ENCODE data around the gene AUTS2.

Gene AUTS2

DNA sequence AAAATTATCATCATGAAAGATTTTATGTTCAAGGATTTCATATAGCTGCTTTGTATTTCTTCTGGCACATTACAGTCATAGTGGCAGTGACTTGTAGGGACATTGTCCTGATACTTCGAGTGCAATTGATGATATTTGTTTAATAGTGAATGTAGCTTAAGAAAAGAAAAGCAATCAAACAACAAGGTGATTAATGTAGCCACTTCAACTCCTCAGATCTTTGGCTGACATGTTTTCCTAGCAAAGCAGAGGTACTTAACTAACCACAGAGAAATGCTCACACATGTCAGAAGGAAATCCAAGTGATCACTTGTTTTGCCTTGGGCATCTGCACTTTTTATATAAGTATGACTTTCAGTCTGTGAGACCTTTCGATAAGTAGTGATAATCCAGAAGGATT is 470.3 kb downstream of the AUTS2 start:
- DNase-seq (ENCODE audit: low spot score): no peak

GRCh38 chr7:70069977-70070376 is 471.7 kb downstream of the AUTS2 start:
- DNase-seq (ENCODE audit: low spot score): no peak

DNA sequence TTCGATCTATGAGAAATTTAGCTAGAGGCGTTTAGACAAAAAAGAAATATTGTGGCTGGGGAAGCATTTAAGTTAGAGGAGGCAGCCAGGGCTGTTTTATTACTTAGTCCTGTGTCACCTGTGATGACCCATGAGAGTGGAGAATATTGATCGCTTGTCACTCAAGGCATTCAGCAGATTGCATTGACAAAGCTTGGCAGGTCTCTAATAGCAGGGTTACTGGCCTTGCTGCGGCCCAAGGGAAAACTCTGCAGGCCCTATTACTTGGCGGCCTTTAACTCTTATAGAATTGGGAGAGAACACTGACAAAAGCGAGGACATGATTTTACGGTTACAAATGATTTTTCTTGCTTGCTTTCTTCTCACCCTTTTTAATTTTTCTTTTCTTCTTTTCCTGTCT is 473.5 kb downstream of the AUTS2 start:
- DNase-seq (ENCODE audit: low spot score): no peak

- peak; percentile 32 for DNase-seq (ENCODE audit: low spot score)
Measured at GRCh38 chr7:70072220-70072619, 473.9 kb downstream of the AUTS2 start.

GRCh38 chr7:70076325-70076724 is 478.1 kb downstream of the AUTS2 start:
- DNase-seq (ENCODE audit: low spot score): no peak

DNA sequence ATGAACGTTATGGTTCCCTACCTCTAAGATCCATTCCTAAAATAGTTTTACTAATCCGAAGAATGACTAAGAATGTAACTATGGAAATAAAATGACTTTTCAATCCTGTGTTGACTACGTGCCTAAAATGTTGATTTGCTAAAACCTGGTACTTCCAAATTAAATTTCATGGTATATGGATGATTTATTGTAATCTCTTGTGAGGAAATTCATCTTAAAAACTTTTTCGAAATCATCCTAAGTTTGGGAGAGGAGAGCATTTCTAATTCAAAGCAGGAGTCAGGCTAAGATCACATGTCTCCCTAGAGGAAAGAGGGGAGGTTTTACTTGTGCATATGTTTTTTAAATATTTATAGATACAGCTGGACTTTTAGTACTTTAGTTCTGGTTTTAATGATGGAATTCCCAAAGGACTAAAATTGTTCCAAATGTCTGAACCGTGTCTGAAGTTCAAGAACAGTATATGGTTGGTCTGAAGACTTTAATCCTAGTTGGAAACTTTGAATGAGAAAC is 483.9 kb downstream of the AUTS2 start:
- peak; percentile 56 for DNase-seq (ENCODE audit: low spot score)

DNA sequence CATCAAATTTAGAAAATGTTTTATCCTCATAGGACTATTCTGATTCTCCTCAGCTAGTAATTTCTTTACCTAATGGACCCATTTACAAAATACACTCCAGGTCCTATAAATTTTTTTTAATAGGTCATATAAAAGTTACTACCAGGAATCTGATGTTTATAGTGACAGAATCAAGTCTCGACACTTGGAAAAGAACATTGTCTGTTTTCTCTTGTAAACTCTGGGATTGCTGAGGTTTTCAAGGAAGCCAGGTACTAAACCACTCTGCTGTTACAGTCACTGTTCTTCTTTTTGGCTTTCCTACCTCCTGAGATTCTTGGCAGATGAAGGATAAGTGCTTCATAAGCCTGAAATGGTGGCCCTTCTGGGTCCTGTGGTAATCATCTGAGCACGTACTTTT is 493.1 kb downstream of the AUTS2 start:
- DNase-seq (ENCODE audit: low spot score): no peak

DNA sequence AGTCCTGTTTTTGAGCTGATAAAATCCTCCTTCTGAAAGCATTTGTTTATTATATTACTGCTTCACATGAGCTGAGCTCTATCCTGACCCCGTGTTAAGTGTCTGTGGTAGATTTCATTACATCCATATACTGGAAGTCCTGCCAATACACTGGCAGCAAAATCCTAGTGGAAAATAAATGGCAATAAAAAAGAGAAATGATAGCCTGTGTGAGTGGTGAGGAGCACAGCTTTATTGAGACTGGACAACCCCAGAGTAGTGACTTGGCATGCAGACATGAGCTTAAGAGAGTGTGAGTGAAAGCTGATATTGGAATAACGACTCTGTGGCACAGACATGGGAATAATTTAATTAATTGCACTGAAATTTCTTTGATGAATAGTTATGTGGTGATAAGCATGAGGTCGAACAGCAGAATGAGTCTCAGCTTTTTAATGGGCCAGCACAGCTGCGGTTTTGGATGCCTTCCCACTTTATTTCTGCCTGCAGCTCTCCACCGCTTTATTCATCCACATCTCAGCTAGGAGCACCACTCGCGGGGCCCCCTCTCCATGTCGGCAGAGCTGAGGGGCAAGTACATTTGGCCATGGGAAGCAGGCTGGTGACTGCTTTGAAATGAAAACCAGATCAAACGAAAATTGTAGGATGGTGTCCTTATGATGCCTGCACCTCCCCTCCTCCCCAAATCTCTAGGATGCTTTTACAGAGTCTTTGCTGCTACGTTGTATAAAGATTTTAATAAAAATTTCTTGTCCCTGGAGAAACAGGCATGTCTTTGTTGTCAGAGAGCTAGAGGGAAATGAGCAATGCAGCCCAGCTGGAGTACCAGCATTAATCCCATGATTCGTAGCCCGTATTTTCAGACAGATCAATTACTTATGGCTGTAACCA is 494.3 kb downstream of the AUTS2 start:
- DNase-seq (ENCODE audit: low spot score): peak; percentile 79

GRCh38 chr7:70093205-70093904 is 495.1 kb downstream of the AUTS2 start:
- no peak for DNase-seq (ENCODE audit: low spot score)

DNA sequence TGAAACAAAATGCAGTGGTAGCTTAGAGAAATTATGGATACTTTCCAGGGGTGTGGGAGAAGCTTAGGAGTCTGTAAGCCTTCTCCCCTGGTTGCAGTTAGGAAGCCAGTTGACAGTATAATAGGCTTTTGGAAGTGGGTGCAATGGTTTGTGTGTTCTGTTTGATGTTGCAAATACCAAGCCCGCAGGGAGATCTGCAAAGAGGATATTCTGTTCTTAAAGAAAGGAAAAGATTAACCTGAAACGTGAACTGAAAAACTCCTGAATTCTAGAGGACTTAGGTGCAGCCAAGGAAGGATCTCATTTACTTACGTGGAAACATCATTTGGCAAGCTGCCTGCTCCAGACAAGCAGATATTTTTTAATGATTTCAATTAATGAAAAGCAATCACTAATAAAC is 496.6 kb downstream of the AUTS2 start:
- DNase-seq (ENCODE audit: low spot score): no peak

- no peak for DNase-seq (ENCODE audit: low spot score)
Measured at GRCh38 chr7:70097645-70098044, 499.4 kb downstream of the AUTS2 start.

DNA sequence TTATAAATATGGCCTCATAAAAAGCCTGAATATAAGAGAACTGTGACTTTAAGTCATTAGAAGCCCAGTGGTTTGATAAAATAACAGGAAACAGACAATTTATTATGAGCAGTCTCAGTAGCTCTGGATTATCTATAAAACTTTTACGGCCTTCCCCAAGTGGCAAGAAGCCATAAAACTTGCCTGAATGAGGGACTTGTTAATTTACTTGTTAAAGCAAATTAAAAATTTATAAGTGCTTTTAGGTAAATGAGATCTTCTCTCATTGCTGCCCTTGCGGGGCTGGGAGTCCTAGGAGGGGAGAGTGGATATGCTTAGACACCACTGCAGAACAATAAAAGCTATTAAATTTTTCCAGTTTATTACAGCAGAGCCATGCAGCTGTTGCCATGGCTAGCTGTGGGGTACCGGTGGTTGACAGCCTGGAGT is 499.9 kb downstream of the AUTS2 start:
- DNase-seq (ENCODE audit: low spot score): no peak

- peak; percentile 28 for DNase-seq (ENCODE audit: low spot score)
Measured at GRCh38 chr7:70098905-70099672, 500.8 kb downstream of the AUTS2 start.

DNA sequence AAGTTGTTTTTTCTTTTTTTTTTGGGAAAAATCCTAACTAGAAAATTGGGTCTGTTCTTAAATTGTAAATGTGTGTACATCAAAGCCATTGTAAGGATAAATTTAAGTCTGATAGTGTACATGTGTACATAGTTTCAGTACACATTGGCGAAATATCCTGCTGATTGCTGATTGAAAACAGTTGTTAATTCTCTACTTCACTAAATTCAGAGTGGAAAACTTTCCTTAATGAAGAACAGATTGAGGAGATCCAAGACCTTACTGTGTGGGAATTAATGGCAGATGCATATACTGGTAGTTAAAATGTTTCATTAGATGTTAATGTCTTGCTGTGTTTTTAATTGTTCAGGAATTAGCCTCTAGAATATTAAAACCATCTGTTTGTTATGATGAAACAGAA is 506.0 kb downstream of the AUTS2 start:
- no peak for DNase-seq (ENCODE audit: low spot score)

- no peak for DNase-seq (ENCODE audit: low spot score)
Measured at GRCh38 chr7:70113078-70113477, 514.8 kb downstream of the AUTS2 start.

GRCh38 chr7:70113536-70113935 is 515.3 kb downstream of the AUTS2 start:
- DNase-seq (ENCODE audit: low spot score): no peak

DNA sequence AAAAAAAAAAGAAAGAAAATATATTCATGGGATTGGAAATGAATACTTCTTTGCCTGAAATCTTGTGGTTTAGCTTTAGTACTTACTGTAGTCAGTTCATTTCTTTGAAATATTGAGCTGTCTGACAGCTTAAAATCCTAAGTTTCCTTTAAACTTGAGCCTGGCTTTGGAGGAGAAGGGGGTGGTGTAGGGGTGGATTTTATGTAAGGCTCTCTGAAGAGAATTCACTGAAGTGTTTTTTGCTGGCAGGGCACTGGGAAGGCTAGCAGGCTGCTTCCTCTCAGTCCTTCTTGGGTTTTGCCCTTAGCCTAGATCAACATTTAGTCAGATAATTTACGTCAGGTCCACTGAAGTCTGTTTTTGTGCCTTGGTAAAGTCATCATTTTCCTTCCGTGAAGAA is 516.5 kb downstream of the AUTS2 start:
- DNase-seq (ENCODE audit: low spot score): no peak

DNA sequence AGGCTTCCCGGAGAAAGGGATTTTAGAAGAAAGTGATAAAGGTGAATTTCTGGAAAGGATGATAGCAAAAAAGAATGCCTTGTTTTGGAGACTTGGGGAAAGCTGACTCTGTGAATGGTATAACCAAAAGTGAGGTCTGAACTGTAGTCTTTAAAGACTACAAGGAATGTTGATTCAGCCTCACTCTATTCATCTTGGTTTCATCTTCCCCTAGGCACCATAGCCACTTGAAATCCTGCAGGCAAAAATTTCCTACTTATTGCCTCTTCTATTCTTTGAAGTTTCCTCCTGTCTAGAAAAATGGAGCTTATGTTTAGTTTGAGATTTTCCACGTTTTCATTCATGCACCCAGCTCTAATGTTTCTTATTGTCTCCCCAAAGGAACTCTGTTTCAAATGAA is 518.0 kb downstream of the AUTS2 start:
- DNase-seq (ENCODE audit: low spot score): no peak

DNA sequence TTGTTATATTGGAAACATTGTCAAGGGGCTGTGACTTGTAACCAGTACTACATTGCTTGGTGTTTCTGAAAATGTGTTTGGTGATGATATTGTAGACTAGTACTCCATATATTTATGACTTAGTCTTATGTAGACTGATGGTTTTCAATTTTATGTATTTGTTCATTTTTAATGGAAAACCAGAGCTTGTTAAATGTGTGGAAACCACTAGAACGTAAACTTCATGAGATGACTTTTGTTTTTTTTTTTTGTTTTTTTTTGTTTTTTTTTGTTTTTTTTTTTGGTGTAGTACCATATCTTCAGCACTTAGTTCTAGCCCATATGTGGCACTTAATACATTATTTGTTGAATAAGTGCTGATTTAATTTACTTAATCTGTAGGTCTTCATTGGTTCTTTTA is 518.6 kb downstream of the AUTS2 start:
- DNase-seq (ENCODE audit: low spot score): no peak

DNA sequence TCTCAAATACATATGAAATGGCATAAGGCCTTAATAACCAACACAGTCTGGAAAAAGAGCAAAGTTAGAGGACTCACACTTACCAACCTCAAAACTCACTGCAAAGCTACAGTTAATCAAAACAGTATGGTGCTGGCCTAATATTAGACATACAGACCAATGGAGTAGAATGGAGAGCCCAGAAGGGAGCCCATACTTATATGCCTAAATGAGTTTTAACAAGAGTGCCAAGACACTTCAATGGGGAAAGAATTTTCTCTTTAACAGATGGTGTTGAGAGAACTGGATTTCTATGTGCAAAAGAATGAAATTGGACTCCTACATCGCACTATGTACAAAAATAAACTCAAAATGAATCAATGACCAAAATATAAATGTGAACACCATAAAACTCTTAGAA is 522.6 kb downstream of the AUTS2 start:
- no peak for DNase-seq (ENCODE audit: low spot score)

- no peak for DNase-seq (ENCODE audit: low spot score)
Measured at GRCh38 chr7:70131817-70132216, 533.5 kb downstream of the AUTS2 start.

DNA sequence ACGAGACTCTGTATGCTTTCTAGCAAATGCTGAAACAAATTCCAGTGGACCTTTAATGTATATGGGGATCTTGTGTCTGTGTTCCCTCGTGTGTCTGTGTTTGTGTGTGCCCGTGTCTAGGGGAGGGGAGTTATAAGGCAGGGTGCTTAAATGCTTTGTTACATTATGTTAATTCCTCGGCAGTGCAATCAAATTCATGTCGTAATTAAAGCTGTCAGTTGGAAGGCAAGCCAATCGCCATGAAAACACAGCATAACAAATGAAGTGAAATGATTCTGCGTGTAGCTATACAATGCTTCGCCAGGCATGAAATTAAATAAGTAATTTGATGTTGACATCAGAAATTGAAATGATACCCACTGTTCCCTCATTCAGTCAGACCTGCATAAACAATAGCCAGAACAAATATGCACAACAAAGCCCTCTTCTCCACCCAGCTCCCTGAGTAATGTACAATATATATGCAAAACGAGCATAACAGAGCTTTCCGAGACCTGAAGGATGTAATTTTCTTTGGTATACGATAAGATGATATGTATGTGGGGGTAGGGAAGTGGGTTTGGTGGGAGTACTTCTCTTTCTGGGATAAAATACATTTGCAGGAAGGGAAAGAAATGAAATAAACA is 534.1 kb downstream of the AUTS2 start:
- no peak for DNase-seq (ENCODE audit: low spot score)
